MM.1S (cell line): ENCODE measurements around the gene ZBTB45.

ENCODE experiments used
- DNase-seq: peaks from one replicate; pipeline ENCODE4 v3.0.0-alpha.2; 2015
- H2AFZ ChIP-seq: fragments of 300-600 bp; sonication (generic); 2 replicates; pipeline ENCODE4 v1.6.0; 2016; ENCODE audit warnings: antibody characterized with exemption, low read length
- H3F3A ChIP-seq: fragments of 300-600 bp; sonication (generic); 2 replicates; pipeline ENCODE4 v1.6.1; 2016; ENCODE audit warnings: mild to moderate bottlenecking, antibody characterized with exemption, low read length, moderate library complexity, mixed read lengths; ENCODE audit not compliant: insufficient read depth
- H3K27ac ChIP-seq: fragments of 300-600 bp; sonication (generic); 2 replicates; pipeline ENCODE4 v1.5.1; 2016; ENCODE audit warnings: mild to moderate bottlenecking, low read length
- H3K27me3 ChIP-seq: fragments of 300-600 bp; sonication (generic); replicated peaks from 2 replicates; pipeline ENCODE4 v1.6.0; 2016; ENCODE audit warnings: low read length; ENCODE audit not compliant: insufficient read depth
- H3K36me3 ChIP-seq: fragments of 300-600 bp; sonication (generic); replicated peaks from 2 replicates; pipeline ENCODE4 v1.6.1; 2016; ENCODE audit warnings: mild to moderate bottlenecking, low read length, mixed read lengths; ENCODE audit not compliant: insufficient read depth
- H3K4me1 ChIP-seq: fragments of 300-600 bp; sonication (generic); 2 replicates; pipeline ENCODE4 v1.6.1; 2016; ENCODE audit warnings: low read length, mixed read lengths
- H3K4me2 ChIP-seq: fragments of 300-600 bp; sonication (generic); 2 replicates; pipeline ENCODE4 v1.6.0; 2016; ENCODE audit warnings: low read depth, low read length
- H3K4me3 ChIP-seq: fragments of 300-600 bp; sonication (generic); 2 replicates; pipeline ENCODE4 v1.5.1; 2016; ENCODE audit warnings: low read length, mixed read lengths
- H3K79me2 ChIP-seq: fragments of 300-600 bp; sonication (generic); 2 replicates; pipeline ENCODE4 v1.6.1; 2016; ENCODE audit warnings: mixed run types, low read length, mixed read lengths
- H3K9ac ChIP-seq: fragments of 300-600 bp; sonication (generic); 2 replicates; pipeline ENCODE4 v1.6.1; 2016; ENCODE audit warnings: low read length, mixed read lengths
- H3K9me2 ChIP-seq: fragments of 300-600 bp; sonication (generic); replicated peaks from 2 replicates; pipeline ENCODE4 v1.6.1; 2016; ENCODE audit warnings: mild to moderate bottlenecking, low read length, mixed read lengths; ENCODE audit not compliant: insufficient read depth
- H3K9me3 ChIP-seq: fragments of 300-600 bp; sonication (generic); replicated peaks from 2 replicates; pipeline ENCODE4 v1.6.1; 2016; ENCODE audit warnings: mild to moderate bottlenecking, low read length, mixed read lengths; ENCODE audit not compliant: insufficient read depth
- H4K20me1 ChIP-seq: fragments of 300-600 bp; sonication (generic); 2 replicates; pipeline ENCODE4 v1.6.1; 2016; ENCODE audit warnings: mild to moderate bottlenecking, low read length, moderate library complexity, mixed read lengths; ENCODE audit not compliant: insufficient read depth
- CTCF ChIP-seq: fragments of 300-600 bp; sonication (generic); IDR thresholded peaks from 2 replicates; pipeline ENCODE4 v1.5.1; 2016; ENCODE audit warnings: antibody characterized with exemption, low read length, mixed read lengths
- EZH2 ChIP-seq: fragments of 300-600 bp; sonication (generic); optimal IDR thresholded peaks from 2 replicates; pipeline ENCODE3; 2017; ENCODE audit warnings: low read depth, mild to moderate bottlenecking, antibody characterized with exemption, low read length, mixed read lengths
- EZH2phosphoT487 ChIP-seq: fragments of 300-600 bp; sonication (generic); IDR thresholded peaks from 2 replicates; pipeline ENCODE4 v1.6.1; 2018; ENCODE audit warnings: antibody characterized with exemption, low read length

Gene ZBTB45

GRCh38 chr19:58552655-58553054 lies 33.0 kb upstream of the ZBTB45 start:
- Histone ChIP-seq H4K20me1 (peaks cover 9% of the 10 kb centered on the region; the same call in 1 of the 2 replicates), H3F3A (peaks cover 55% of the 10 kb centered on the region), H3K27ac (no peak overlapping the region), H3K9ac (no peak overlapping the region), H3K9me2 (no peaks in the 10 kb centered on the region), H3K4me1 (peaks cover 21% of the 10 kb centered on the region), H3K79me2 (peaks cover 61% of the 10 kb centered on the region), H3K4me3 (no peak overlapping the region), H3K4me2 (no peak overlapping the region), H3K36me3 (peaks cover 13% of the 10 kb centered on the region), H3K27me3 (no peaks in the 10 kb centered on the region), H3K9me3 (no peaks in the 10 kb centered on the region), H2AFZ (no peak overlapping the region)
- TF ChIP-seq CTCF = no peak
- TF ChIP-seq EZH2 = no peak
- no peak for DNase-seq

- Histone ChIP-seq H2AFZ (no peak overlapping the region), H3K4me3 (no peak overlapping the region), H4K20me1 (peaks cover 16% of the 10 kb centered on the region; the same call in 1 of the 2 replicates), H3K27me3 (no peaks in the 10 kb centered on the region), H3K9ac (no peak overlapping the region), H3K36me3 (peaks cover 20% of the 10 kb centered on the region), H3K9me3 (no peaks in the 10 kb centered on the region), H3K4me1 (peaks cover 17% of the 10 kb centered on the region), H3K9me2 (no peaks in the 10 kb centered on the region), H3K4me2 (no peak overlapping the region), H3K27ac (no peak overlapping the region), H3F3A (peaks cover 54% of the 10 kb centered on the region), H3K79me2 (peaks cover 61% of the 10 kb centered on the region)
- DNase-seq = no peak
- no peak for TF ChIP-seq EZH2phosphoT487
- TF ChIP-seq EZH2 = no peak
- TF ChIP-seq CTCF = no peak
Measured at GRCh38 chr19:58551577-58552471, 32.2 kb upstream of the ZBTB45 start.

- no peaks in the 10 kb centered on the region for H3K9me3 ChIP-seq
- no peak overlapping the region for H3K4me2 ChIP-seq
- H3F3A ChIP-seq = peaks cover 51% of the 10 kb centered on the region
- H3K4me3 ChIP-seq = no peak overlapping the region
- peaks cover 17% of the 10 kb centered on the region for H3K4me1 ChIP-seq
- no peaks in the 10 kb centered on the region for H3K9me2 ChIP-seq
- H3K79me2 ChIP-seq = peaks cover 61% of the 10 kb centered on the region
- TF ChIP-seq CTCF (no peak), EZH2phosphoT487 (no peak), EZH2 (no peak)
- no peaks in the 10 kb centered on the region for H3K27me3 ChIP-seq
- H3K9ac ChIP-seq = no peak overlapping the region
- H3K36me3 ChIP-seq = peaks cover 26% of the 10 kb centered on the region
- peaks cover 23% of the 10 kb centered on the region for H4K20me1 ChIP-seq
- H2AFZ ChIP-seq = no peak overlapping the region
- no peak overlapping the region for H3K27ac ChIP-seq
- no peak for DNase-seq
Measured at GRCh38 chr19:58551123-58551497, 31.5 kb upstream of the ZBTB45 start.
